ENCODE results near the gene RABGAP1L.

Gene RABGAP1L

DNA sequence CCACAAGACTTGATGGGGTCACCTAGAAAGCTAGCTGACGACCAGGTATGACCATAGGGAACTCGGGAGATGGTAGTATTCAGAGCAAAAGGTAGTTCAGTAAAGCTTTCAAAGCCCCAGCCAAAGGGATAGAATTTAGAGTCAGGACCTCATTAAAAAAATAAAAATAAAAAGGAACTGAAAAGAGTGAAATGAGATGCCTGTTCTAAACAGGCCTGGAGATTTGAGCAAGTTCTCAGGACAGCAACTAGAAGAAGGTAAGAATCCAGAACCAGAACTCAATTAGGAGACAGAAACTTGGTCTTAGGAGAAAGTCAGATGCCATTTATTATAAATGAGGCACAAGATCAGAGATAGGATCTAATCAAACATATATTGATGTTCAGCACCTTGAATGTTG lies 575.0 kb downstream of the RABGAP1L start:
- H3K4me3 ChIP-seq (ENCODE audit: low read depth, low read length): no peak overlapping the region
- no peak for TF ChIP-seq CTCF (IDR thresholded peaks at IDR 0.05; ENCODE audit: low read depth, low read length)

DNA sequence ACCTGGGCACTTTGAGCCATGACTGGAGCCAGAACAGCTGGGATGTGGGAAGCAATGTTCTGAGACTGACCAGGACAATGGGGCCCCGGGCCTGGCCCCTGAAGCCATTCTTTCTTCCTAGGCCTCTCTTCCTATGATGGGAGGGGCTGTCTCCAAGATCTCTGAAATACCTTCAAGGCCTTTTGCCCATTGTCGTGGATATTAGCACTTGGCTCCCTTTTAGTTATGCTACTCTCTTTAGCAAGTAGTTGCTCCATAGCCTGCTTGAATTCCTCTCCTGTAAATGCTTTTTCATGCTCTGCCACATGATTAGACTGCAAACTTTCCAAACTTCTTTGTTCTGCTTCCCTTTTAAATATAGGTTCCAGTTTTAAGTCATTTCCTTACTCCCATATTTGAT lies 577.5 kb downstream of the RABGAP1L start:
- TF ChIP-seq CTCF (IDR thresholded peaks at IDR 0.05; ENCODE audit: low read depth, low read length): no peak
- H3K4me3 ChIP-seq (ENCODE audit: low read depth, low read length): no peak overlapping the region

DNA sequence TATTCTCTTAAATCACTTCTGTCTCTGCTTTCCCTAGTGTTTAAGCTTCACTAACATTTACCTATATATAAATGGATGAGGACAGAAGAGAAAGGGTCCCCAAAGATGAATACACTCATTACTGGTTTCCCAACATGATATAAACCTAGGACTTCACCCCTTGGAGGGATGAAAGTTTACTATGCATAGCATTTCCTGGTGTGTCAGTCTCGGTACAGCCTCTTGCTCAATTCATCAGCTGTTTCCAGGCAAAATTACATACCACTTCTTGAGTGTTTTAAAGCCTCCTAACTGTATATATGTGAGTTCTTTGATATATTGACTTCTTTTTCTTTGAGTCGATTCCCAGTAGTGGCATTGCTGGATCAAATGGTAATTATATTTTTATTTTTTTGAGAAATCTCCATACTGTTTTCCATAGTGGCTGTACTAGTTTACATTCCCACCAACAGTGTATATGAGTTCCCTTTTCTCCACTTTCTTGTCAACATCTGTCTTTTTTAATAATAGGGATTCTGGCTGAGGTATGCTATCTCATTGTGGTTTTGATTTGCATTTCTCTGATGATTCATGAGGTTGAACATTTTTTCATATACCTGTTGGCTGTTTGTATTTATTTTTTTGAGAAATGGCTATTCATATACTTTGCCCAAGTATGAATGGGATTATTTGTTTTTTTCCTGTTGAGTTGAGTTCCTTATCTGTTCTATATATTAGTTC lies 581.1 kb downstream of the RABGAP1L start:
- TF ChIP-seq CTCF (IDR thresholded peaks at IDR 0.05; ENCODE audit: low read depth, low read length): no peak
- H3K4me3 ChIP-seq (ENCODE audit: low read depth, low read length): no peak overlapping the region

DNA sequence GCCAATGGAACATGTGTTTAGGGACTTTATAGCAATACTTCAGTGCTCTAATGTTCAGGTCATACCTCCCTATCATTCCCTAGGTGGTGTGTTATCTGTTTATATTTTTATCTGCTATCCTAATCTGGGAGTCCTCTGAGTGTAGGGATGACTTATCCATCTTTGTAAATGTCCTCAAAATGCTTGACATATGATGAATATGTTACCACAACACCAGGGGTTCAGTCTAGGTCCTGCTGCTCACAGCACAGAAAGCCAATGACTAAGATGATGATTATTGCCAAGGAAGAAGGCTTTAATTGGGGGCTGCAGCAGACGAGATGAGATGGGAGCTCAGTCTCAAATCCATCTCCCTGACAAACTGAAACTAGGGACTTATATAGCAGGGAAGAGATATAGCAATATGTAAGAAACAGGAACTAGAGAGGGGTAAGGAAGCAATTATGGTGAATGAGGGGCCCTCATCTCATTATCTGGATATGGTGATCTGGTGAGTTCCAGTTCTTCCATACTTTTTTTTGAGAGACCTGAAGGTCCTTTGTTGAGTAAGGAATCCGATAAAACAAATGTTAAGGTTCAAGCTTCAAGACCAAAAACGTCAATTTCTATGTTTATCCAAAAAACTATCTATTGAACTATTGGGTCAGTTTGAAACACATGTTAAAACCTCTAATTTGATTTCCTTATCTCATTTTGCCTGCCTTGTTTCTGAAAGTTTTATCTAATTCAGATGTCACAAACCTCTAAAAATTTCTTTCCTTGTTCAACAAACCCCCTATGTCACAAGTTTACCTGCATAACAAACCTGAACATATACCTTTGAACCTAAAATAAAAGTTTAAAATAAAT lies 583.7 kb downstream of the RABGAP1L start:
- no peak for TF ChIP-seq CTCF (IDR thresholded peaks at IDR 0.05; ENCODE audit: low read depth, low read length)

GRCh38 chr1:174743654-174744561 lies 584.6 kb downstream of the RABGAP1L start:
- peak; percentile 27; the same call in 1 of the 2 replicates for TF ChIP-seq CTCF (IDR thresholded peaks at IDR 0.05; ENCODE audit: low read depth, low read length)

More for the DNA sequence above, 583.7 kb downstream of the RABGAP1L start:
- no peak overlapping the region for H3K4me3 ChIP-seq (ENCODE audit: low read depth, low read length)

DNA sequence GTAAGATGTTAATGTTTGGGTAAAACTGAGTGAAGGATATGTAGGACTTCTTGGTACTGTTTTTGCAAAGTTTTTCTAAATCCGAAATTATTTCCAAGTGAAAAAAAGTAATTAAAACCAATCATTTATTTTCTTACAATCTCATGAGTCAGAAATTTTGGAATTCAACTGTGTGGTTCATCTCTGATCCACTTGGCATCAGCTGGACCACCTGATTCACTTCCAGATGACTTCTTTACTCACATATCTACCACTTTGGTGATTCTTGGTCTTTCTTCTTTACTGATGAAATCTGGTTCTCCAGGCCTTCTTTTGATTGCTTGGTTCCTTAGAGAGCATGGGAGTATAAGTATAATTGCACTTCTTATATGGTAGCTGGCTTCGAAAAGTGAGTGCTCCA lies 585.6 kb downstream of the RABGAP1L start:
- H3K4me3 ChIP-seq (ENCODE audit: low read depth, low read length): no peak overlapping the region
- TF ChIP-seq CTCF (IDR thresholded peaks at IDR 0.05; ENCODE audit: low read depth, low read length): no peak

More at GRCh38 chr1:174743654-174744561, 584.6 kb downstream of the RABGAP1L start:
- no peak overlapping the region for H3K4me3 ChIP-seq (ENCODE audit: low read depth, low read length)

Measured in WI38 (cell line).